Esophagus muscularis mucosa (tissue), 4 donors: Measurements from ENCODE around the gene LIPN. TPM values are rescaled to one million over a fixed set of nuclear protein-coding genes. Genes with fewer than 3 reads are reported as not detected.

ENCODE experiments used
- DNase-seq: peaks from one replicate; pipeline ENCODE4 v3.0.0-alpha.2; 2017; ENCODE audit errors: extremely low spot score
- H3K27ac ChIP-seq, 4 donors: fragments of 200-600 bp; sonication (generic); replicated peaks in 1 of 4; 1 replicate in 3 of 4; 2 replicates in 1 of 4; pipeline ENCODE4 v1.5.1; 2016 to 2019; ENCODE audit warnings: mild to moderate bottlenecking in 1 of 4
- H3K27me3 ChIP-seq, 4 donors: fragments of 200-600 bp; sonication (generic); one replicate each; pipeline versions ENCODE4 v1.5.1 to v1.6.0; 2016 to 2019
- H3K36me3 ChIP-seq, 4 donors: fragments of 200-600 bp; sonication (generic); one replicate each; pipeline ENCODE4 v1.5.1; 2016 to 2019
- H3K4me1 ChIP-seq, 4 donors: fragments of 200-600 bp; sonication (generic); one replicate each; pipeline ENCODE4 v1.5.1; 2016 to 2019
- H3K4me3 ChIP-seq, 4 donors: fragments of 200-600 bp; sonication (generic); 1 replicate in 2 of 4; 2 replicates in 2 of 4; pipeline ENCODE4 v1.5.1; 2016 to 2019; ENCODE audit warnings: mild to moderate bottlenecking in 4 of 4, moderate library complexity in 1 of 4
- H3K9me3 ChIP-seq, 4 donors: fragments of 200-600 bp; sonication (generic); 1 replicate in 3 of 4; 2 replicates in 1 of 4; pipeline ENCODE4 v1.5.1; 2016 to 2019
- CTCF ChIP-seq, 3 experiments: fragments of 200-600 bp in 2 of 3; fragments of 450-650 bp in 1 of 3; sonication (generic) in 2 of 3; IDR thresholded peaks; one replicate each; pipeline ENCODE4 v1.5.1; 2017 to 2019; ENCODE audit warnings: antibody characterized with exemption in 3 of 3, mild to moderate bottlenecking in 2 of 3, moderate library complexity in 1 of 3
- EP300 ChIP-seq: sonication (generic); formaldehyde crosslinking; IDR thresholded peaks from one replicate; pipeline ENCODE4 v1.6.1; 2017; ENCODE audit warnings: antibody characterized with exemption
- POLR2A ChIP-seq: fragments of 450-650 bp; IDR thresholded peaks from one replicate; pipeline ENCODE4 v1.6.1; 2017; ENCODE audit warnings: antibody characterized with exemption, moderate library complexity, mild to moderate bottlenecking, low read depth
- POLR2AphosphoS5 ChIP-seq, 2 donors: sonication (generic); formaldehyde crosslinking; IDR thresholded peaks; one replicate each; pipeline ENCODE4 v1.6.1; 2017; ENCODE audit warnings: antibody characterized with exemption in 2 of 2
- WGBS: methylation state at CpG from one replicate; pipeline ENCODE4 v1.1.5; 2018; 5-methylcytosine and 5-hydroxymethylcytosine counted together
- intact Hi-C: fragments of 100-400 bp; cut with DNase I; formaldehyde crosslinking; loops from one replicate; pipeline ENCODE4 v1.15.1; 2023
- total RNA-seq, 4 donors: library from RNA; depleted of rRNA; stranded (reverse); fragments of >200 nt; gene quantifications; one replicate each; pipeline versions ENCODE4 v1.1.0 to v1.2.1, GENCODE V29; 2016

Gene LIPN
- total RNA-seq, 4 donors from 2014 or later, result 0.33 TPM; not detected in 3

GRCh38 chr10:88769384-88769783 is 9.6 kb downstream of the LIPN start:
- Histone ChIP-seq H3K27ac (no peak overlapping the region), H3K9me3 (peaks cover 0 to 5% (median 2%) of the 10 kb centered on the region in 4 donors), H3K36me3 (no peaks in the 10 kb centered on the region), H3K4me1 (no peaks in the 10 kb centered on the region), H3K4me3 (no peak overlapping the region), H3K27me3 (no peaks in the 10 kb centered on the region)
- WGBS, result 59% methylated on average over 1 of the region's 1 CpG
- TF ChIP-seq EP300 (no peak), POLR2AphosphoS5 (IDR thresholded peaks at IDR 0.05) (no peak)
- DNase-seq, result no peak
- intact Hi-C loops, result no loop called here

GRCh38 chr10:88781206-88781605 is 21.4 kb downstream of the LIPN start:
- no peak for DNase-seq
- Histone ChIP-seq H3K4me3 (no peak overlapping the region), H3K27ac (no peak overlapping the region), H3K27me3 (no peaks in the 10 kb centered on the region), H3K4me1 (no peaks in the 10 kb centered on the region), H3K9me3 (no peaks in the 10 kb centered on the region), H3K36me3 (no peaks in the 10 kb centered on the region)
- TF ChIP-seq POLR2AphosphoS5 (IDR thresholded peaks at IDR 0.05) (no peak), POLR2A (no peak), CTCF (IDR thresholded peaks at IDR 0.05) (no peak), EP300 (no peak)
- WGBS, result 67% methylated on average over 2 of the region's 2 CpGs
- intact Hi-C loops, result no loop called here

- no peak for DNase-seq
- TF ChIP-seq EP300, result no peak
- TF ChIP-seq POLR2A, result no peak
- Histone ChIP-seq H3K36me3 (no peaks in the 10 kb centered on the region), H3K4me3 (no peak overlapping the region), H3K27me3 (no peaks in the 10 kb centered on the region), H3K9me3 (no peaks in the 10 kb centered on the region), H3K4me1 (no peaks in the 10 kb centered on the region), H3K27ac (no peak overlapping the region)
- WGBS, result 76% methylated on average over 3 of the region's 3 CpGs
- intact Hi-C loops, result no loop called here
These were observed 22.4 kb downstream of the LIPN start for GRCh38 chr10:88782222-88782621.

- no peak overlapping the region for H3K4me3 ChIP-seq
- H3K27ac ChIP-seq, result no peak overlapping the region
- no peaks in the 10 kb centered on the region for H3K27me3 ChIP-seq
- no peaks in the 10 kb centered on the region for H3K36me3 ChIP-seq
- H3K9me3 ChIP-seq, result no peaks in the 10 kb centered on the region
- TF ChIP-seq POLR2A (no peak), EP300 (no peak), POLR2AphosphoS5 (IDR thresholded peaks at IDR 0.05) (no peak), CTCF (IDR thresholded peaks at IDR 0.05) (no peak)
- 70% methylated on average over 3 of the region's 3 CpGs for WGBS
- no peak for DNase-seq
- intact Hi-C loops, result no loop called here
- H3K4me1 ChIP-seq, result no peaks in the 10 kb centered on the region
These were observed 23.9 kb downstream of the LIPN start for GRCh38 chr10:88783724-88784123.

GRCh38 chr10:88786032-88786770 is 26.4 kb downstream of the LIPN start:
- intact Hi-C loops, result no loop called here
- Histone ChIP-seq H3K4me1 (no peaks in the 10 kb centered on the region), H3K9me3 (no peaks in the 10 kb centered on the region), H3K27me3 (no peaks in the 10 kb centered on the region), H3K4me3 (no peak overlapping the region), H3K36me3 (no peaks in the 10 kb centered on the region), H3K27ac (no peak overlapping the region)
- no peak for DNase-seq
- TF ChIP-seq POLR2A (no peak), EP300 (no peak), POLR2AphosphoS5 (IDR thresholded peaks at IDR 0.05) (no peak), CTCF (IDR thresholded peaks at IDR 0.05) (no peak)
- WGBS, result 88% methylated on average over 10 of the region's 10 CpGs

GRCh38 chr10:88787463-88787862 is 27.6 kb downstream of the LIPN start:
- H3K27ac ChIP-seq, result no peak overlapping the region
- H3K4me1 ChIP-seq, result no peaks in the 10 kb centered on the region
- no peak for TF ChIP-seq POLR2A
- TF ChIP-seq EP300, result no peak
- TF ChIP-seq CTCF (IDR thresholded peaks at IDR 0.05), result no peak
- TF ChIP-seq POLR2AphosphoS5 (IDR thresholded peaks at IDR 0.05), result no peak
- WGBS, result 71% methylated on average over 5 of the region's 5 CpGs
- DNase-seq, result no peak
- intact Hi-C loops, result no loop called here
- H3K9me3 ChIP-seq, result no peaks in the 10 kb centered on the region
- no peaks in the 10 kb centered on the region for H3K36me3 ChIP-seq
- H3K27me3 ChIP-seq, result no peaks in the 10 kb centered on the region
- no peak overlapping the region for H3K4me3 ChIP-seq
